Esophagus muscularis mucosa (tissue), 4 donors: Measurements from ENCODE around the gene NDUFV3.

Experiments used
- EP300 ChIP-seq: sonication (generic); formaldehyde crosslinking; IDR thresholded peaks from one replicate; pipeline ENCODE4 v1.6.1; 2017; ENCODE audit warnings: antibody characterized with exemption
- POLR2A ChIP-seq: fragments of 450-650 bp; IDR thresholded peaks from one replicate; pipeline ENCODE4 v1.6.1; 2017; ENCODE audit warnings: antibody characterized with exemption, moderate library complexity, mild to moderate bottlenecking, low read depth
- TF ChIP-seq, protein P1 (sequence below), 3 experiments: fragments of 200-600 bp in 2 of 3; fragments of 450-650 bp in 1 of 3; sonication (generic) in 2 of 3; IDR thresholded peaks; one replicate each; pipeline ENCODE4 v1.5.1; 2017 to 2019; ENCODE audit warnings: antibody characterized with exemption in 3 of 3, mild to moderate bottlenecking in 2 of 3, moderate library complexity in 1 of 3

DNA sequence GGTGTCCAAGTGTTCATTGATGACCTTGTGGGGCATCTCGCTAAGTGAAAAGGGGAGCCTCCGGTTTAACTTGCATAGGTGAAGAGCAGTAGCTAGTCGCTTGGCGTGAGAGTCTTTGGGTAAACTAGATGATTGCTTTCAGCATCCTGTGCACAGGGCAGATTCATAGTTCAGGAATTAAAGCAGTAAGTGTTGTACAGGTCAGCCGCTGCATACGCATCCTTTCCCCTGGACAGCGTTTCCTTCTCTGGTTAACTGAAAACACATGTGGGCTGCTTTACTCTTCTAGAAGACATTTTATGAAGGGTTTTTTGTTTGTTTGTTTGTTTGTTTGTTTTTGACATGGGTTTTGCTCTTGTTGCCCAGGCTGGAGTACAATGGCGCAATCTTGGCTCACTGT, 12.1 kb downstream of the NDUFV3 start:
- TF ChIP-seq POLR2A: no peak
- TF ChIP-seq, protein P1, sequence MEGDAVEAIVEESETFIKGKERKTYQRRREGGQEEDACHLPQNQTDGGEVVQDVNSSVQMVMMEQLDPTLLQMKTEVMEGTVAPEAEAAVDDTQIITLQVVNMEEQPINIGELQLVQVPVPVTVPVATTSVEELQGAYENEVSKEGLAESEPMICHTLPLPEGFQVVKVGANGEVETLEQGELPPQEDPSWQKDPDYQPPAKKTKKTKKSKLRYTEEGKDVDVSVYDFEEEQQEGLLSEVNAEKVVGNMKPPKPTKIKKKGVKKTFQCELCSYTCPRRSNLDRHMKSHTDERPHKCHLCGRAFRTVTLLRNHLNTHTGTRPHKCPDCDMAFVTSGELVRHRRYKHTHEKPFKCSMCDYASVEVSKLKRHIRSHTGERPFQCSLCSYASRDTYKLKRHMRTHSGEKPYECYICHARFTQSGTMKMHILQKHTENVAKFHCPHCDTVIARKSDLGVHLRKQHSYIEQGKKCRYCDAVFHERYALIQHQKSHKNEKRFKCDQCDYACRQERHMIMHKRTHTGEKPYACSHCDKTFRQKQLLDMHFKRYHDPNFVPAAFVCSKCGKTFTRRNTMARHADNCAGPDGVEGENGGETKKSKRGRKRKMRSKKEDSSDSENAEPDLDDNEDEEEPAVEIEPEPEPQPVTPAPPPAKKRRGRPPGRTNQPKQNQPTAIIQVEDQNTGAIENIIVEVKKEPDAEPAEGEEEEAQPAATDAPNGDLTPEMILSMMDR (IDR thresholded peaks at IDR 0.05): no peak
- no peak for TF ChIP-seq EP300
